Ramos (cell line): ENCODE data around the gene VDAC1.
"Not testable (repeated sequence)": the region's sequence is repeated elsewhere in the genome, so short reads cannot be mapped to it uniquely, and the experiment has no call there.

ENCODE experiments used
- in situ Hi-C: fragments of 300-500 bp; cut with MboI; formaldehyde crosslinking; loops from one replicate; pipeline ENCODE4 v1.14.3; 2022; ENCODE audit warnings: low sequenced_read_pairs; ENCODE audit not compliant: unreplicated experiment

VDAC1 gene

DNA sequence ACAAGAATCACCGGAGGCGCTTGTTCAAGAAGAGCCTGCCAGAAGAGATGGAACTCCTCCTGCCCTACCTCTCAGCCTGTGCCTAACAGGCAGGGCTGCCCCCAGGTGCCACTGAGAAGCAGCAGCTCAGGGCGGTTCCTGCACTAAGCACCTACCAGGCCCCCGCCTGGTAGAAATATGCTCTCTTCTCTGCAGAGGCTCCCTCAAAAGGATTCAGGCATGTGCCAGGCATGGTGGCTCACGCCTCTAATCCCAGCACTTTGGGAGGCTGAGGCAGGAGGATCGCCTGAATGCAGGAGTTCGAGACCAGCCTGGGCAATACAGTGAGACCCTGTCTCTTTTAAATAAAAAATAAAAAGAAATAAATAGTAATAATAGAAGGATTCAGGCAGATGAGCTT is 6.0 kb downstream of the VDAC1 start:
- in situ Hi-C loops, result no loop called here

DNA sequence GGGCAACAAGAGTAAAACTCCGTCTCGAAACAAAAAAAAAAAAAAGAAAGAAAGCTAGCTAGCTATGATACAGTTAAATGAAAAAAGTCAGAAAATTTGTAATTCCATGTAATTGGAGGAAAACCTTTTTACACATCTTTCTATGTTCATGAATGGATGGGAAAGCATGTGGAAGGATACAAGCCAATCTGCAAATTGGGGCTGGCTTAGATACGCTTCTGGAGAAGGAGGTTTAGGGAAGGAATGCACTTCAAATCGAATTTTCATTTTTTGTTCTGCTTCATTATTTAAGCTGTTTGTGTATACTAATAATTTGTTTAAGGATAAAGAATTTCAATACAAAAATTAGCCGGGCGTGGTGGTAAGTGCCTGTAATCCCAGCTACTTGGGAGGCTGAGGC is 6.7 kb downstream of the VDAC1 start:
- in situ Hi-C loops, result no loop called here

DNA sequence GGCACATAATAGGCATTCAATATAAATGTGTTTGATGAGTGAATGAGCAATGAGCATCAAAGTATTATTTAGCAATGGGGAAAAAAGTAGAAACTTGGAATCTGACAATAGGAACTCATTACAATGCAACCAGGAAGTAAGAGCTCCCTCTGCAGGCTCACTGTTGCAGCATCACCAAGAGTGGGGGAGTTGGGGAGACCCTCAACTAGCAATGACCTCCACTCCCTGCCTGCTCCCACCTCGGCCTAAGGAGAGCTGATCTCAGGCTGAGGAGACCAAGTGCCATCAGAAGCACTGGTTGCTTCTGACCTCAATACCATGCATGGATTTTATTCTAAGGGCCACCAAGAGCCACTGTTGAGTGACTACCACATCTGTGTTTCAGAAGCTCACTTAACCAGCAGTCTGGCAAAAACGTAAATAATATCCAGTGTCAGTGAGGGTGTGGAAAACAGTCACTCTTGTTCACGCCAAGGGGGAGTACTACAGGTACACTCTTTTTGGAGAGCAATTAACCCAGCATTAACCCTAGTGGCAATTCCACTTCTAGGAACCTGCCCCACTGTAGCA is 8.0 kb downstream of the VDAC1 start:
- in situ Hi-C loops, result no loop called here

DNA sequence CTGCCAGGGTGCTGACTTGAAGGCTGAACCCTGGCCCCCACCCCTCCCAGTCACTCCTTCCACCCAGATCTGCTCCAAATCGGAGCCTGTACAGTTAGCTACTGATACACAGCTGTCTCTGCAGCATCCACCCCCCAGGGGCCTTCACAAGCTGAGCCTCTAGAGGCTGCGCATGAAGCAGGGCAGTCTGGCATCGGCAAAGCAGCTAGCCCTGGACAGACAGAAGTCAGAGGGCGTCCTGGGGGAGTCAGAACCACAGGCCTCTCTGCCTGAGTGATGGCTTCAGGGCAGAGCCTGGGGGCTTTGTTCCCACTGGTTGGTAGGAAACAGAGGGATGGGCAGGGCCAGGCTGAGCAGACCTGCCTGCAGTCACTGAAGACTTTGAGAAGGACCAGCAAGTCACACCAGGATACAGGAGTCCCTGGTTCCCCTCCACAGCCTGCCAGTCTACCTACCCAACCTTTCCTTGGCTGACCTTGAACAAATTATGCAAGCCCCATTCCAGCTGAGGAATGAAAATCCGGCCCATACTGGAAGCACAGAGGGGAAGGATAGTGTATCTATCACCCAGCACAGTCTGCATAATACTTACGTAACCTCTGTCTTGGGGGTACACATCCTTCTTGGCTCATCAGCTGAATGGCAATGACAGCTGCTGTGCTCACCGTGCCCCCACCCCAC is 8.8 kb downstream of the VDAC1 start:
- in situ Hi-C loops, result no loop called here

DNA sequence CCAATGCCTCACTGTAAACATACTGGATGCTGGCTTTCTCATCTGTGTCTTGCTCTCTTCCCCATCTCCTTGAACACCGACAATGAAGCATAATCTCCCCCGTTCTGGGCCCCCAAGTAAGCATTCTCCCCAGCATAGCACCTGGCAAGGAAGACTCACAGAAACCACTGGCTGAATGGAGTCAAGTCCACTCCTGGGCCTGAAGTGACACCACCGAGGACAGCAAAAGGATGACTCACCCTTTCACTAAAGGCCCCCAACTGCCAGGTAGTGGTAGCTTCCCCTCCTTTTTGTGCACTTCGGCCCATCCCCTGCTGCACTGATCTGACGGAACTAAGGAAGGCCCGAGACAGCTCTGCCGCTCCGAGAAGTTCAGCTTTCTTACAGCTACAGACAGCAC is 9.4 kb downstream of the VDAC1 start:
- in situ Hi-C loops, result no loop called here

DNA sequence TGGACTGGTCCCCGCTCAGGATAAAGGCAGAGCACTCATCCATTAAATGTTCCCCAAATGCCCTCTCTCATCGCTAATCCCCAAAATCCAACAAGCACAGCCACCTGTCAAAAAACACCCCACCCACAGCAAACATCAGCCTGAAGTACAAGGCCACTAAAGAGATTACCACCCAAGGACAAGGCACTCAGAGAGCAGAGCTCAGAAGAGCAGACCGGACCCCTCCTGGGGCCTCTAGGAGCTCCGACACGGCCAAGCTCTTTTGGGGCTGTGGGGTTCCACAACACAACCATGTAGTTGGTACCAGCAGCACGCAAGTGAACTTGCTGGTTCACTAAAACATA is 9.8 kb downstream of the VDAC1 start:
- in situ Hi-C loops, result no loop called here

DNA sequence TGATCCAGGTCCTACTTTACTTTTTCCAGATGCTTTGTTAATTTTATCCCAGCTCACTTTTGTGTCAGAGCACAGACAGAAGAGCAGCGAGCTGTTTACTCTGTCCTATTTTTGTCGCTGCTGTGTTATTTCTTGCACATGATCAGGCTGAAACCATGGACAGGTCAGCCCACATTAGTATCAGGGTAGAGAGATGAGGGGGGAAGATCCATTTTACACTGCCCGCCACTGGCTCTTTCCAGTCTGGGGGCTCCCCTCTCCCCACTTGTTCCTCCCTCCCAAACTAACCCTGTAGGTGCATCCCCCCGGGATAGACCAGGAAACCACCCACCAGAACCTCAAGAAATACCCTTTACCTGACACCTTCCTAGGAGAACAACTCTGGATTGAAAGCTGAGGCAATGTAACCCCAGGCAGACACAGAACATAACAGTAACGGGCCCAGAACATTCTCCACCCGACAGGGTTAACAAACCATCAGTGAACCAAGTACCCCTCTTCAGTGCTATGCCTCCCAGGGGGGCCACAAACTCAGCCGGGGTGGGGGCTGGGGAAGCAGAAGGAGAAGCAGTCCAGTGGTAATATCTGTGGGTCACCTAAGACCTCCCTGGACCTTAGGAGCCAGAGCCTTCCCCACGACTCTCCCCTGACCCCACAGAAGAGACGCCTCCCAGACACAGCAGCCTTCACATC is 10.3 kb downstream of the VDAC1 start:
- in situ Hi-C loops, result no loop called here

DNA sequence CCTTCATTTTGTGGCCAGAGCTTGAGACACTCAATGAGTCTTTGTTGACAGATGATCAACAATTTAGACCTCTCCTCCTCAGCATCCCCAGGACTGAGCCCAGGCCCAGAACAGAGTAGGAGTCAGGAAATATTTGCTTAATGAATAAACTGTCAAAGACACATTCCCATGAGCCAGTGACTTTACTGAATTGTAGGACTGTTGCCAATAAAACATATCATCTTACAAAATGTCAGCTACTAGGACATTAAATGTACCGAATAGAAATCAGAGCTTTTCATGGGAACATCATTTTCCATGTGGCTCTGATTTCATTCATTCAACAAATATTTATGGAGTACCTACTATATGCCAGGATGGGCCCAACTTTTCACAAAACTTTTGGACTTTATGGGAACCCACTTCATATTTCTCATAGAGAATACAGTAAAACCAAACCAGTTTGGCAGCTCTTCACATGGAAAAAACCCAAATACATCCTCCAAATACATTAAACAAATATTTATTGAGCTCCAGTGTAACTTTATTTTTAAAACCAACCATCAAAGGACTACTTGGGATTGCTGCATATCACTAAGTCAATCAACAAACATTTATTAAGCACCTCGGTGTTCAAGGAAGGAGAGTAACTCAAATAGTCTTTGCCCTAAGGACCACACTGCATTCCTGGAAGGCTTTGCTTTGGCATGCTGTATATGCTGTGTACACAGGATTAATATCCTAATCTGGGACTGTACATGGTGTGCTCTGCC is 11.4 kb downstream of the VDAC1 start:
- in situ Hi-C loops, result no loop called here

DNA sequence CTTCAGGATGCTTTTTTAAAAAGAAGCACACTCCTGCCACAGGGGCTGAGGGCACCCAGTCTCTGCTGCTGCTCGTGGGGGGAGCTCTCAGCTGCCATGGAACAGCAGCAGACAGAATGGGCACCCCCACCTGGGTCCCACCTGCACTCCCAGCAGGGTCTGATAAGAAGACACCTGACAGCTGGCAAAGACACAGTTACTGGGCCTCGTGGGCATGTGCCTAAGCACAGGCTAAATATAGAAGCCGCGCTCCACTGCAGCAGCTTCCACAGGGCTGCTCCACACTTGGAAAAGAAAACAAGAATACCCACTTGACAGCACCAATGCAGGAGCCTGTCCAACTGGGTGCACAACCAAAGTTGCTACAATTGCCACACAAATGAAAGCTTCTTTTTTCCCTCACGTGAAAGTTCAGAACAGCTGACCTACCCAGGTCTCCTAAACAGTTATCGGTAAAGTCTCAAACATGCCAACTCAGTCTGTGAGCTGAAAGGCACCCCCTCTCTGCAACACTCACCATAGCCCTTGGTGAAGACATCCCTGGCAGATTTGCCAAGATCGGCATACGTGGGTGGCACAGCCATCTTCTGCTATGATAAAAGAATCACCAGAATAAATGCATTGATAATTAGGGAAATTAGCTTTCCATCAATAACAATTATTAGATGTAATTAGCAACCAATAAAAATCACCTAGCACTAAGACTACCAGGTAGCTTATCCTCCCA is 12.2 kb downstream of the VDAC1 start:
- in situ Hi-C loops, result no loop called here

DNA sequence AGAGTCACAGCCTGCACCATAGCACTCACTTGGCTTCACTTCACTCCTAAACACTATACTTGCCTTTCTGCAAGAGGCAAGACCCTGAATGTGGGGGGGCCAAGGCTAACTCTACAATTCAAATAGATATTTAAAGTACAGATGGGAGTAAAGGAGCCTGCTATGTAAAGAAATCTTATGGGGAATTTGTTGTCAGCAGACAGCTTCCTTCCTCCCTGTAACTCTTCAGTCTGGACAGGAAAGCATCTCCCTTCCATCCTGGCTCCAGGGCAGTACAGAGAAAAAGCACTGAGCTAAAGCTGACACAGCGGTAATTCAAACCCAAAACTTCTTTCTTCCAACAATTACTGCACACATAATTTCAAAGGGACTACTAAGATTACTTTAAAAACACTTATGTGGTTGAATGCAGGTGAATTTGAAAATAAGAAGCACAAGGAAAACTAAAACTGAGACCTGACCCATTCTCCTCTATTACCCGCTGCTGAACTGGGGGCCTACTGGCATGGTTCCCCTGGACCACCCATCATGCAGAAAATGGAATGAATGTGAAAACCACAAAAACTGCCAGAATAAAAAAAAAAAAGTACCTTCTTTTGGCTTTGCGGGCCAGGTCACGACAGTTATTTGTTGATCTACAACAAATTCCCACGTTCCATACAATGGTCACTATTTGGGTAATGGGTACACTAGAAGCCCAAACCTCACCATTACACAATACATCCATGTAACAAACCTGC is 13.4 kb downstream of the VDAC1 start:
- in situ Hi-C loops, result no loop called here

DNA sequence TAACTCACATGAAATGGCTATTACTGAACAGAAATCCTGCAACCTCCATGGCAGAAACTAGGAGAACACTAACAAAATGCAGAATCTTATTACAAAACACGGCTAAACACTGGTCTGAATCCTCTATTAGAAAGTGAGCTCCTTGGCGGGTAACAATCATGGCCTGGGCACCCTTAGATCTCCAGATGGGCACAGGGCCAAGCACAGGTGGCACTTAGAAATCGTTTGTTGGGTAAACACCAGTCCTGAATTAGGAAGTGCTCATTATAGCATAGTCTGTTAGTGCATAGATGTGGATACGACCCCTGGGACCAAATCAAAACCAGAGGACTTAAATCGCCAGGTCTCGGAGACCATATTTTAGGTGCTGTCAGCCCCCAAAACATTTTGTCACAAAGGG is 14.4 kb downstream of the VDAC1 start:
- in situ Hi-C loops, result no loop called here

DNA sequence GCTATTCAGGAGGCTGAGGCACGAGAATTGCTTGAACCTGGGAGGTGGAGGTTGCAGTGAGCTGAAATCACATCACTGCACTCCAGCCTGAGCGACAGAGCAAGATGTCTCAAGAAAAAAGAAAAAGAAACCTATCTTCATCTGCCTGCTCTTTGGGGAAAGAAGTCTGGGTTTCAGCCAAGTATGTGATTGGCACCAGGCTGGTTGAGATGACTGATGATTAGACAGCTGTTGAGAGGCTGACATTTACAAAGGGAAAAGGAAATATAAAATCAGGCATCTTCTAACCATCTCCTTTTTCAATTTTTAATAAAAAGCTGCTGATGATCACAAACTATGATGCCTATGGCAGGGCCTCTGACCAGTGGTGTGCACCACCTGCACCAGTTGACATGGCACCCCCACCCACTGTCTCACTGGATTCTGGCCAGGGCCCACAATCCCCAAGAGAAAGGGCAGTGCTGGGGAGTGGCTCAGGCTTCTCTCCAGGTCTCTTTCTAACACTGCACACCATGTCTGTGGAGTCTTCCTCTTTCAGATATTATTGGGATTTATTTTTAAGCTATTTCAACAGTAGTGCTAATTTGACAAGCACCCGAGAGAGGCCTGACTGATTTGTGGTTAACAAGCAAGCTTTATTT is 19.1 kb downstream of the VDAC1 start:
- in situ Hi-C loops, result no loop called here

DNA sequence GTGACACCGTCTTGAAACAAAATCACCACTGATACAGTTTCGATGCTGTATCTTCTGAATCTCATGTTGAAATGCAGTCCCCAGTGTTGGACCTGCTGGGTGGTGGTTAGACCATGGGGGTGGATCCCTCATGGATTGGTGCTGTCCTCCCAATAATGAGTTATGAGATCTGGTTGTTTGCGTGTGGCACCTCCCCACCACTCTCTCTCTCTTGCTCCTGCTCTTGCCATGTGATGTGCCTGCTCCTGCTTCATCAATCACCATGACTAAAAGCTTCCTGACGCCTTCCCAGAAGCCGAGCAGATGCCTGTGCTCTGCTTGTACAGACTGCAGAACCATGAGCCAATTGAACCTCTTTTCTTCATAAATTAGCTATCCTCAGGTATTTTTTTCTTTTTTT is 21.1 kb downstream of the VDAC1 start:
- in situ Hi-C loops, result no loop called here

DNA sequence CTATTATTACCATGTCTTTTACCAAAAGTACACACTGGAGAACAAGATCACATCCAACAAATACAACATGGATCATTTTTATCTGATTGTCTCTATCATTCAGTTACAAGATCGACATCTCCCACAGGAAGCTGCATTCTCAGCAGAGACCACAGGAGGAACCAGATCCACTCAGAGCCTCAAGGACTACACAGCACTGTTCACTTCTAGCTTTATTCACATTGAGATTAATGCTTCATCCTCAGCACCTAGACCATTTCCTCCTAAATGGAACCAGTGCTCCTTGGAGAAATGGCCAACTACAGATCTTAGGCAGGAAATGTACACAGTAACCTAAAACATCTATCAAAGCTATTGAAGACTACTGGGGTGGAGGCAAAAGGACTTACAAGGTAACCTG is 23.1 kb downstream of the VDAC1 start:
- in situ Hi-C loops, result no loop called here

DNA sequence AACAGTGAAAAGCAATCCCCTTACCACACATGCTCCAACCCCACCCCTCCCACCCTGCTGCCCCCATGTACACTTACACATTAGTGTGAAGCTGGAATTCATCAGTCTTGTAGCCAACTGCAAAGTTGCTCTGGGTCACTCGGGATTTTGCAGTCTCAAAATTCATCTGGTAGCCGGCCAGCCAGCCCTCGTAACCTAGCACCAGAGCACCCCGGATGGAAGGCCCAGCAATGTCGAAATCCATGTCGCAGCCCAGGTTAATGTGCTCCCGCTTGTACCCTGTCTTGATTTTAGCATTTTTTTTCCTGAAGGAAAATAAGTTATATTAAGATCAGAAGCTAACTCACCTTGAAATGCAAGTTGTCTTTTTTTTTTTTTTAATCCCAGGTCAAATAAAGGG is 24.1 kb downstream of the VDAC1 start:
- in situ Hi-C loops, result no loop called here

DNA sequence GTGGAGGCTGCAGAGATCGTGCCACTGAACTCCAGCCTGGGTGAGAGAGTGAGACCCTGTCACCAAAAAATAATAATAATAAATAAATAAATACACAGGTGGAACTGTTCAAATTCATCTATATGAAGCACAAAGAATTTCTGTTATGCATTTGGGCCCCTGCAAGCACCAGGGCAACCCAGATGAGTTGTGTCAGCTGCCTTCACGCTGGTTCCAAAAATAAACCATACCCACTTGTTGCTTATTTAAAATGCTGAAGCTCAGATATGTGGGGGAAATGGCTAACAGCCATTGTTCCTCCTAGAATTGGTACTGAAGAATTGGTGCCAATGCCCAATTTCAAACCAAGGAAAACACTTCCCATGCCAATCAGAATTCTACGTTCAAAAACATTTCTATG is 25.8 kb downstream of the VDAC1 start:
- in situ Hi-C loops, result no loop called here

DNA sequence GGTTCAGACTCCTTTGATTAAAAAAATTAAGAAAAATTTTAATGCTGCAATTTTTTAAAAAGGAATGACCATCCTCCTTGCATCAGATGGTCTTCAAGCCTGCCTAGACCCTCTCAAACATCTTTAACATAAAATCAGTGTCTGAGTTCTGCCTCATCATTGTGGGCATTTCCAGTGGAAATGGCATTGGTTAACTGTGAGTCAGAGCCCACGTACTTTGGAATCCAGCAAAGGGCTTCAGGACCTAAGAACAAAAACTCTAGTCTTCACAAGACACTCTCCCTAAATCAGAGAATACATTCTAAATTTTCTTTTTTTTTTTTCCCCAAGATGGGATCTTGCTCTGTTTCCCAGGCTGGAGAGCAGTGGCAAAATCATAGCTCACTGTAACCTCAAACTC is 26.9 kb downstream of the VDAC1 start:
- in situ Hi-C loops, result no loop called here

DNA sequence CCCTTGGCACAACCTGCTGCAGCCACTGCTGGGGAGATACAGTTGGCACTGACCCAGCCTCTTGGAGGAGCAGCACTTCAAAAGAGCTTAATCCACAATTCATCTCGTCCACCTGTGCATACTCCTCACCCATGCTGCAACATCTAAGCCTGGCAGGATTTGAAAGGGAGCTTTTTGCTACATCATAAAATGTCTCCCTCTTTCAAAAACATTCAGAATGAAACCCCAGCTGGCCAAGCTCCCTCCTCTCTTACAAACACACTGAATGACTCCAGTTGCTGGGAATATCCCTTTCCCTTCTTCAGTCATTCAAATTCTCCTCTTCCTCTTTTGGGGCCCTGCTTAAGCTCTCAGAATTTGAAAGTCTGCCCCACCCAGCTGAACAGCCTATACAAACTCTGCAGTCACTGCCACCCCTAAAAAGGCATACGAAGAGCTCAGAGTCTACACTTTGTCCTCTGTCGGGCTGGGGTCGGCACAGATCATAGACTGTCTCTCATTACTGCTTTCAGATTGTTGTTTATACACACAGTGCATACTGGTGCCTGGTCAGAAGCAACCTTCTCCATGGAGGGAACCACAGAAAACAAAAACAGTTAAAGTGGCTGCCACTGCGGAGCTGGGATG is 27.5 kb downstream of the VDAC1 start:
- in situ Hi-C loops, result no loop called here

DNA sequence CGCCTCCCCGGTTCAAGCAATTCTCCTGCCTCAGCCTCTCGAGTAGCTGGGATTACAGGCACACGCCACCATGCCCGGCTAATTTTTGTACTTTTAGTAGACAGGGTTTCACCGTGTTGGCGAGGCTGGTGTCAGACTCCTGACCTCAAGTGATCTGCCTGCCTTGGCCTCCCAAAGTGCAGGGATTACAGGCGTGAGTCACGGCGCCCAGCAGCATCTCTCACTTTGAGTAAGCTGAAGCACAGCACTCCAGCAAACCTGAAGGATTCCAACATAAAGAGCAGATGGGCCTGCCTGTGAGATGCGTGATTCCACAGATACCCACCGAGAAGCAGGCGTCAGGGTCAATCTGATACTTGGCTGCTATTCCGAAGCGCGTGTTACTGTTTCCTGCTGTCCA is 29.2 kb downstream of the VDAC1 start:
- in situ Hi-C loops, result not testable (repeated sequence)
